WERI-Rb-1 (cell line): Measurements from ENCODE around the gene YJEFN3.

Experiments
- DNase-seq: peaks from one replicate; pipeline ENCODE4 v3.0.0-alpha.2; 2020
- H3K27ac ChIP-seq: fragments of 250-450 bp; sonication (Bioruptor Pico); 2 replicates; pipeline ENCODE4 v1.5.1; 2020; ENCODE audit warnings: mild to moderate bottlenecking, moderate library complexity
- H3K27me3 ChIP-seq: fragments of 250-450 bp; sonication (Bioruptor Pico); 2 replicates; pipeline ENCODE4 v1.5.1; 2021; ENCODE audit warnings: mild to moderate bottlenecking, low read depth, moderate library complexity; ENCODE audit not compliant: insufficient read depth, severe bottlenecking
- H3K36me3 ChIP-seq: fragments of 250-450 bp; sonication (Bioruptor Pico); 2 replicates; pipeline ENCODE4 v1.5.1; 2020; ENCODE audit warnings: mild to moderate bottlenecking, moderate library complexity
- H3K4me3 ChIP-seq: 2 replicates; pipeline ENCODE4 v1.5.1; 2011; ENCODE audit warnings: low read depth, mild to moderate bottlenecking, control low read depth, low read length
- H3K9me3 ChIP-seq: fragments of 250-450 bp; sonication (Bioruptor Pico); 2 replicates; pipeline ENCODE4 v1.5.1; 2021; ENCODE audit warnings: mild to moderate bottlenecking, moderate library complexity; ENCODE audit not compliant: severe bottlenecking
- CTCF ChIP-seq: IDR thresholded peaks from 2 replicates; pipeline ENCODE4 v1.5.1; 2011; ENCODE audit warnings: low read depth, mild to moderate bottlenecking, control low read depth, inconsistent platforms, low read length

The YJEFN3 gene

GRCh38 chr19:19547674-19548336 is 19.1 kb downstream of the YJEFN3 start:
- Histone ChIP-seq H3K36me3 (no peaks in the 10 kb centered on the region), H3K27ac (no peak overlapping the region), H3K27me3 (no peaks in the 10 kb centered on the region), H3K4me3 (no peak overlapping the region), H3K9me3 (no peaks in the 10 kb centered on the region)
- DNase-seq = no peak
- TF ChIP-seq CTCF = no peak

- H3K4me3 ChIP-seq = no peak overlapping the region
- no peak for DNase-seq
- H3K27ac ChIP-seq = no peak overlapping the region
- H3K36me3 ChIP-seq = no peaks in the 10 kb centered on the region
- no peak for TF ChIP-seq CTCF
- H3K27me3 ChIP-seq = no peaks in the 10 kb centered on the region
- H3K9me3 ChIP-seq = no peaks in the 10 kb centered on the region
Observed at GRCh38 chr19:19548915-19549759, 20.4 kb downstream of the YJEFN3 start.

- H3K27ac ChIP-seq = no peak overlapping the region
- no peak for DNase-seq
- TF ChIP-seq CTCF = no peak
- H3K9me3 ChIP-seq = no peaks in the 10 kb centered on the region
- H3K4me3 ChIP-seq = no peak overlapping the region
- no peaks in the 10 kb centered on the region for H3K36me3 ChIP-seq
- no peaks in the 10 kb centered on the region for H3K27me3 ChIP-seq
Observed at GRCh38 chr19:19549804-19550464, 21.2 kb downstream of the YJEFN3 start.

- no peak for DNase-seq
- TF ChIP-seq CTCF = no peak
- Histone ChIP-seq H3K9me3 (no peaks in the 10 kb centered on the region), H3K36me3 (no peaks in the 10 kb centered on the region), H3K27me3 (no peaks in the 10 kb centered on the region), H3K27ac (no peak overlapping the region), H3K4me3 (no peak overlapping the region)
Observed at GRCh38 chr19:19550485-19550929, 21.8 kb downstream of the YJEFN3 start.

GRCh38 chr19:19550972-19551852 is 22.5 kb downstream of the YJEFN3 start:
- Histone ChIP-seq H3K27me3 (no peaks in the 10 kb centered on the region), H3K36me3 (no peaks in the 10 kb centered on the region), H3K4me3 (no peak overlapping the region), H3K9me3 (no peaks in the 10 kb centered on the region), H3K27ac (no peak overlapping the region)
- DNase-seq = no peak
- TF ChIP-seq CTCF = no peak
